Stimulated activated effector memory CD8-positive, alpha-beta T cell treated with anti-CD3 and anti-CD28 coated beads, Interleukin-12 subunit alpha, Interleukin-12 subunit beta, amount 100 ng/mL, for 72 hours (primary cell): ENCODE measurements around the gene TBC1D4.

ENCODE experiments used
- ATAC-seq: fragments of 150-1000 bp; cut with Tn5 transposase; 2 replicates; pipeline ENCODE4 v1.10.0; 2021
- DNase-seq, 2 donors: peaks; one replicate each; pipeline ENCODE4 v3.0.0; 2021 to 2022; ENCODE audit warnings: low spot score in 2 of 2
- H3K27ac Mint-ChIP-seq: one replicate; pipeline ENCODE4 v1.8.0; 2022; ENCODE audit warnings: mild to moderate bottlenecking, mixed read lengths
- H3K36me3 Mint-ChIP-seq: one replicate; pipeline ENCODE4 v1.8.0; 2022; ENCODE audit warnings: mild to moderate bottlenecking, mixed read lengths
- H3K4me1 Mint-ChIP-seq: one replicate; pipeline ENCODE4 v1.8.0; 2022; ENCODE audit warnings: mixed read lengths
- H3K4me3 Mint-ChIP-seq: one replicate; pipeline ENCODE4 v1.8.0; 2022; ENCODE audit warnings: mild to moderate bottlenecking, mixed read lengths
- H3K9me3 Mint-ChIP-seq: one replicate; pipeline ENCODE4 v1.8.0; 2022; ENCODE audit warnings: mixed read lengths

Gene TBC1D4, protein sequence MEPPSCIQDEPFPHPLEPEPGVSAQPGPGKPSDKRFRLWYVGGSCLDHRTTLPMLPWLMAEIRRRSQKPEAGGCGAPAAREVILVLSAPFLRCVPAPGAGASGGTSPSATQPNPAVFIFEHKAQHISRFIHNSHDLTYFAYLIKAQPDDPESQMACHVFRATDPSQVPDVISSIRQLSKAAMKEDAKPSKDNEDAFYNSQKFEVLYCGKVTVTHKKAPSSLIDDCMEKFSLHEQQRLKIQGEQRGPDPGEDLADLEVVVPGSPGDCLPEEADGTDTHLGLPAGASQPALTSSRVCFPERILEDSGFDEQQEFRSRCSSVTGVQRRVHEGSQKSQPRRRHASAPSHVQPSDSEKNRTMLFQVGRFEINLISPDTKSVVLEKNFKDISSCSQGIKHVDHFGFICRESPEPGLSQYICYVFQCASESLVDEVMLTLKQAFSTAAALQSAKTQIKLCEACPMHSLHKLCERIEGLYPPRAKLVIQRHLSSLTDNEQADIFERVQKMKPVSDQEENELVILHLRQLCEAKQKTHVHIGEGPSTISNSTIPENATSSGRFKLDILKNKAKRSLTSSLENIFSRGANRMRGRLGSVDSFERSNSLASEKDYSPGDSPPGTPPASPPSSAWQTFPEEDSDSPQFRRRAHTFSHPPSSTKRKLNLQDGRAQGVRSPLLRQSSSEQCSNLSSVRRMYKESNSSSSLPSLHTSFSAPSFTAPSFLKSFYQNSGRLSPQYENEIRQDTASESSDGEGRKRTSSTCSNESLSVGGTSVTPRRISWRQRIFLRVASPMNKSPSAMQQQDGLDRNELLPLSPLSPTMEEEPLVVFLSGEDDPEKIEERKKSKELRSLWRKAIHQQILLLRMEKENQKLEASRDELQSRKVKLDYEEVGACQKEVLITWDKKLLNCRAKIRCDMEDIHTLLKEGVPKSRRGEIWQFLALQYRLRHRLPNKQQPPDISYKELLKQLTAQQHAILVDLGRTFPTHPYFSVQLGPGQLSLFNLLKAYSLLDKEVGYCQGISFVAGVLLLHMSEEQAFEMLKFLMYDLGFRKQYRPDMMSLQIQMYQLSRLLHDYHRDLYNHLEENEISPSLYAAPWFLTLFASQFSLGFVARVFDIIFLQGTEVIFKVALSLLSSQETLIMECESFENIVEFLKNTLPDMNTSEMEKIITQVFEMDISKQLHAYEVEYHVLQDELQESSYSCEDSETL (N-terminal part only)

DNA sequence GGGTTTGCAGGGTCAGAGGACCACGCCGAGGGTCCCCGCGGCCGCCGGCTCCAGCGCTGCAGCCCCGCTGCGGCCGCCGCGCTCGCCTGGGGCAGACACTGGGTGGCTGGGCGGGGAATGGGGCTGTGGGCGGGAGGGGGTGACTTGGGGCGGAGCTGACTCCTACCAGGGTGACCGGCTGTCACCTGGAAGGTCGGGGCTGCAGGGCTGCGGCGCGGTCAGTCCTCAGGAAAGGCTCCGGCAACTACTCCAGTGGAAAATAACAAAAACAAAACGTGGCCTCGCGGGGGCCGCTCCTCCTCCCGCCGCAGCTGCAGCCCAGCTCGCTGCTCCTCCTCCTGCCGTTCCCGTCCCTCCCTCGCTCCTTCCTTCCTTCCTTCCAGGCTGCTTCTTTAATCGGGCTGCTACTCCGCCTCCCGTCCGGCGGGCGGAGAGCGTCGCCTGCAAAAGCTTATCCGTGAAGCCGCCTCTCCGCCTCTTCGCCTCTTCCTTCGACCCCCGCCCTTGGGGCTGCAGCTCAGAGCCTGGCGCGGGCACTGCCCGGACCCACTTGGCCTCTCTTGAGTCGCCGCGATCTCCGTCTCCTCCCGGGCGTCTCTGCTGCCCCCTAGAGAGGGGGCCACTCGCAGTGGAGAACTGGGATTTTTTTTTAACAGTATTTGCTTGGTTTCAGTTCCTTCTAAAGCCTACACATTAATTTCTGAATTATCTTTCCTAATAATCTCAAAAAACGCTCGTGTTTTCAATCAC lies at the start of gene TBC1D4:
TSS of gene TBC1D4 (minus strand) at position 100 of the 750 bp plus-strand sequence. CDS start 402 bp downstream, outside the sequence.
- peak; percentile 84 for ATAC-seq
- DNase-seq, result peak; percentile 49 to 77
- Mint-ChIP-seq H3K4me3 (peak within 1 kb of the TSS; percentile 94), H3K9me3 (no peaks in the 10 kb centered on the region), H3K4me1 (peaks cover 22% of the 10 kb centered on the region), H3K36me3 (no peaks in the 10 kb centered on the region), H3K27ac (no peak within 1 kb of the TSS)

DNA sequence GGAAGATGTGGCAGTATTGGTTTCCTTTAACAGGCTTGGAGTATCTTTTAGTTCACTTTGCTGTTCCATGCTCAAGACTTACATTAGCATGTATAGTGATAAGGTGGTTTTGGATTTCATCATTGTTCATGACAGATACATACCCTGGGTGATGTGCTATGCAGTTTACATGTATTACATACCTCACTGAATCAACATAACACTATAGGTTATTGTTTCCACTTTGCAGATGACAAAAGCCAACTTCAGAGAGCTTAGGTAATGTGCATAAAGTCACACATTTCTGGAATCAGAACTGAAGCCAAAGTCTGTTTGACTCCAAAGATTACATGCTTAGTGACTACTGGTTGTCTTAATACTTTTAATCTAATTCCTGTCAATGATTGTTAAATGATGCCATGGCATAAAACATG lies 48.6 kb upstream of the TBC1D4 start:
- Mint-ChIP-seq H3K4me1 (peaks cover 38% of the 10 kb centered on the region), H3K27ac (no peak overlapping the region), H3K9me3 (no peaks in the 10 kb centered on the region), H3K36me3 (peaks cover 79% of the 10 kb centered on the region), H3K4me3 (no peak overlapping the region)
- DNase-seq (no peak), ATAC-seq (peak; percentile 84)

DNA sequence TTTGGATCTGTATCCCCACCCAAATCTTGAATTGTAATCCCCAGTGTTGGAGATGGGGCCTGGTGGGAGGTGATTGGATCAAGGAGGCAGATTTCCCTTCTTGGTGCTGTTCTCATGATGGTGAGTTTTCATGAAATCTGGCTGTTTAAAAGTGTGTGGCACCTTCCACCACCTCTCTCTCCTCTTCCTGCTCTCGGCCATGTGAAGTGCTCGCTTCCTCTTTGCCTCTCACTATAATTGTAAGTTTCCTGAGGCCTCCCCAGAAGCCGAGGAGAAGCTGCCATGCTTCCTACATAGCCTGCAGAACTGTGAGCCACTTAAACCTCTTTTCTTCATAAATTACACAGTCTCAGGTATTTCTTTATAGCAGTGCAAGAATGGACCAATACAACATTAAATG lies 40.0 kb upstream of the TBC1D4 start:
- Mint-ChIP-seq H3K9me3 (no peaks in the 10 kb centered on the region), H3K4me1 (no peaks in the 10 kb centered on the region), H3K36me3 (peaks cover 20% of the 10 kb centered on the region), H3K4me3 (no peak overlapping the region), H3K27ac (no peak overlapping the region)
- ATAC-seq (no peak), DNase-seq (no peak)

DNA sequence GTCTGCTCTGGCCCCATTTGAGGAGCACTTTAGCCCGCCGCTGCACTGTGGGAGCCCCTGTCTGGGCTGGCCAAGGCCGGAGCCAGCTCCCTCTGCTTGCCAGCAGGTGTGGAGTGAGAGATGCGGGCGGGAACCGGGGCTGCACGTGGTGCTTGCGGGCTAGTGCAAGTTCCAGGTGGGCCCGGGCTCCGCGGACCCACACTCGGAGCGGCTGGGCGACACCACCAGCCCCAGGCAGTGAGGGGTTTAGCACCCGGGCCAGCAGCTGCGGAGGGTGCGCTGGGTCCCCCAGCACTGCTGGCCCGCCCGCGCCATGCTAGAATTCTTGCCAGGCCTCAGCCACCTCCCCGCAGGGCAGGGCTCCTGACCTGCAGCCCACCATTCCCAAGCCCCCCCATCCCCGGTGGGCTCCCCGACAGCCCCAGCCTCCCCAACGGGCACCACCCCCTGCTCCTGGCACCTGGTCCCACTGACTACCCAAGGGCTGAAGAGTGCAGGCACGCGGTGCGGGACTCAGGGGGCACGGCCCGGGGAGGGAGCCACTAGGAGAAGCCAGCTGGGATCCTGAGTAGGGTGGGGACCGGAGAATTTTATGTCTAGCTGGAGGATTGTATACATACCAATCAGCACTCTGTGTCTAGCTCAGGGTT lies 36.6 kb upstream of the TBC1D4 start:
- no peak for DNase-seq
- no peaks in the 10 kb centered on the region for H3K9me3 Mint-ChIP-seq
- no peak for ATAC-seq
- H3K4me3 Mint-ChIP-seq, result no peak overlapping the region
- no peak overlapping the region for H3K27ac Mint-ChIP-seq
- no peaks in the 10 kb centered on the region for H3K36me3 Mint-ChIP-seq
- H3K4me1 Mint-ChIP-seq, result no peaks in the 10 kb centered on the region

DNA sequence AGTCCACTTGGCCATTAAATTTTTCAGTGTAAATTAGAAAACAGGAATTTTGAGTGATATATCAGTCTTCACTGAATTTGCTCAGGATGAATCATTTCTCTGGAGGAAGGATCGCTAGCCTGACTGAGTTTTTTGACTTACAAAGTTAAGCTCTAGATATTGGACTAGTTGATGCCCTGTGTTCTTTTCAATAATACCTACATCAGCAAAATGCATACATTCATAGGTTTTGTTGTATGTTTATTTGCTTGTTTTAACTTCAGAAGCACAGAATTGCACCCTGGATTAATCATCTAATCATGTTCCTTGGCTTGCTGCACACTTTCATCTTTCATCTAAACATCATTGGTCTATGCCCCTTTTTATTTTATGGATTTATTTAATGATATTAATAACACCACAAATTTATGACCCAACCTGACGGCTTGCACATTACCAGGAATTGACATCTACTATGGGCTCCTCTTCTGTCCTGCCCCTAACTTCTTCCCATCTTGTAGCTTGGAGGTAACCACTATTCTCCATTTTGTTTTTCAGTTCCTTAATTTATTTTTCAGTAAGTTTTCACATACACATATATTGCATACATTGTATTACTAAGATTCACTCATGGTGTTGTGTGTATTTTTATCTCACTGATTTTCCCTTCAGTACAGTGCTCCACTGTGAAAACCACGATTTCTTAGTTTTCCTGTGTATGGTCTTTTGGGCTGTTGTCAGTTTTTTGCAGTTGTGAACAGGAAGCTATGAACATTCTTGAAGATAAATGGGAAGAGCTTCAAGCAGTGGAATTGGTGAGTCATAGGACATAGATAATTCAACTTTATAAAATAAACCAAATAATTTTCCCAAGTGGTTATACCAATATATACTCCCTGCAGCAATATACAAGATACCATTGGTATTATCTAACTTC lies 32.4 kb upstream of the TBC1D4 start:
- Mint-ChIP-seq H3K27ac (no peak overlapping the region), H3K9me3 (no peaks in the 10 kb centered on the region), H3K4me3 (no peak overlapping the region), H3K4me1 (no peaks in the 10 kb centered on the region), H3K36me3 (no peaks in the 10 kb centered on the region)
- no peak for DNase-seq
- no peak for ATAC-seq

DNA sequence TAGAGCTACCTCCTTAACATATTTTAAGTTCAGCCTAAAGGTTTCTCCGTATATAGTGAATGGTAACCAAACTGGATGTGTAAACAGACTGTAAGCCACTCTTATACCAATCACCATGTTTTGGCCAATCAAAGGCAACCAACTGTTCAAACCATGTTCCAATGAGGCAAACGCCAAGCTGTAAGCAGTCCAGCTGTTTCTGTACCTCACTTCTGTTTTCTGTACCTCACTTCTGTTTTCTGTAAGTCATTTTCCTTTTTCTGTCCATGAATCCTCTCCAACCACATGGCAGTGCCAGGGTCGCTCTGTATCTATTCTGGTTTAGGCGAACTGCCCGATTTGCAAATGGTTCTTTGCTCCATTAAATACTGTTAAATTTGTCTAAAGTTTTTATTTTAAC lies 31.3 kb upstream of the TBC1D4 start:
- Mint-ChIP-seq H3K27ac (no peak overlapping the region), H3K4me1 (no peaks in the 10 kb centered on the region)

DNA sequence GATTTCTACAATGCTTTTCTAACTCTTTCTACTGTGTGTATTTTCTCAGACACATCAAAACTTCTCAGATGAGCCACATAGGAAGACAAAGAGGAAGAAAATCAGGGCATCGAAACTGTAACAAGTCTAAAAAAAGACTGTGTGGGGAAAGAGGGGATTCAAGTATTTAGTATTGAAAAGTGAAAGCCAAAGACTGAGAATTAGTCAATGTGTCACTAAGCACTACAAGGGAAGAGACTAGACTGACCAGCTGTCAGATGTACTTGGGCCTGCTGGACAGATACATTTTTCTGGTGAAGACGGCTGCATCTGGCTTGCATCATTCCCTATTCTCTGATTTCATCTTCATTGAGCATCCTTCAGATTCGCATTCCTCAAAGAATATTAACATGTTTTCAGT lies 30.3 kb upstream of the TBC1D4 start:
- Mint-ChIP-seq H3K4me1 (no peaks in the 10 kb centered on the region), H3K4me3 (no peak overlapping the region), H3K36me3 (no peaks in the 10 kb centered on the region), H3K27ac (no peak overlapping the region), H3K9me3 (no peaks in the 10 kb centered on the region)
- ATAC-seq (no peak), DNase-seq (no peak)

More for the DNA sequence above, 31.3 kb upstream of the TBC1D4 start:
- Mint-ChIP-seq H3K4me3 (no peak overlapping the region), H3K9me3 (no peaks in the 10 kb centered on the region), H3K36me3 (no peaks in the 10 kb centered on the region)
- ATAC-seq, result no peak
- no peak for DNase-seq

DNA sequence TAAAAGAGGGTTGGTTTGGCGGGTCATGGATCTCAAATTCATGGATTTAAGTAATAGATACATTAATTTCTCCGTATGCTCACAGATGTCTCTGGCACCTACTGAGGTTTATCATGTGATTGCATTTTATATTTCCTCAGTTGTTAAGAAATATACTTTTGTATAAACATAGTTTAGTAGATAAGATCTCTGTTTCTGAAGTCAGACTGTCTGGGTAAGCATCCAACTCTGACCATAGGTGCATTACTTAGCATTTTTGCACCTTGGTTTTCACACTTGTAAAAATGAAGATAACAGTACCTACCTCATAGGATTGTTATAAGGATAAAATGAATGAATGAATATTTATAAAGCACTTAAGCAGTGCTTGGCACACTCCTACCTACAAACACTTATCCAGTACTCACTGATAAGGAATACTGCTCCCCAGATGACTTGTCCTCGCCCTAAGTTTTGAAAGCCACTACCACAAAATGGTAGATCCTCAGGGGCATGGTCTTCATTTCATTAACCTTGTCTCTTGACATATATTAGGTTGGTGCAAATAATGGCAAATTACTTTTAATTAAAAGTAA lies 29.2 kb upstream of the TBC1D4 start:
- H3K36me3 Mint-ChIP-seq, result no peaks in the 10 kb centered on the region
- H3K4me1 Mint-ChIP-seq, result no peaks in the 10 kb centered on the region
- H3K9me3 Mint-ChIP-seq, result no peaks in the 10 kb centered on the region
- DNase-seq, result no peak
- ATAC-seq, result no peak
- no peak overlapping the region for H3K27ac Mint-ChIP-seq
- H3K4me3 Mint-ChIP-seq, result no peak overlapping the region

DNA sequence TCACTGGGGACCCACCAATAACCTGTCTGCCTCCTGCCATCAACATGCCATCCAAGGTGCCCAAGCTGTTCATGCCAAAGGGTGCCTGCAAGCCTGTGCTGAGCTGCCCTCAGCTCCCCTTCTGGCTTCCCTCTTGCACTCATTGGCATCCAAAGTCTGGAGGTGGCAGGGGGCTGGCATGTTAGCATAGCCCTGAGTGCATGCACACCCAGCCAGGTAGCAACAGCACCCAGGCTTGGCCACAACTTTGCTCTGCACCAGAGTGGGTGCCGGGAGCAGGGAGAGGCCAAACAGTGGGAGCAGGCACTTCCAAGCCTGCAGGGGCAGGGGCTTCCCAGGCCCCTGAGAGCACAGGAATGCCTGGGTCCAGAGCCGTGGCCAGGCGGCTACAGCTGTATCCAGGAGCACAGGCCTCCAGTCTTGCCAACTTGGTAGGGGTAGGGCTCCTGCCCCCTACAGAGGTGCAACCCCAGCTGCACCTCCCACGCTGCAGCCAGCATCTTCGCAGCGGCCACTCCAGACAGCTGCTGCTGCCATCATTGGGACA lies 26.1 kb upstream of the TBC1D4 start:
- ATAC-seq (peak; percentile 34), DNase-seq (no peak)
- Mint-ChIP-seq H3K4me1 (no peaks in the 10 kb centered on the region), H3K36me3 (no peaks in the 10 kb centered on the region), H3K27ac (no peak overlapping the region), H3K4me3 (no peak overlapping the region), H3K9me3 (no peaks in the 10 kb centered on the region)

DNA sequence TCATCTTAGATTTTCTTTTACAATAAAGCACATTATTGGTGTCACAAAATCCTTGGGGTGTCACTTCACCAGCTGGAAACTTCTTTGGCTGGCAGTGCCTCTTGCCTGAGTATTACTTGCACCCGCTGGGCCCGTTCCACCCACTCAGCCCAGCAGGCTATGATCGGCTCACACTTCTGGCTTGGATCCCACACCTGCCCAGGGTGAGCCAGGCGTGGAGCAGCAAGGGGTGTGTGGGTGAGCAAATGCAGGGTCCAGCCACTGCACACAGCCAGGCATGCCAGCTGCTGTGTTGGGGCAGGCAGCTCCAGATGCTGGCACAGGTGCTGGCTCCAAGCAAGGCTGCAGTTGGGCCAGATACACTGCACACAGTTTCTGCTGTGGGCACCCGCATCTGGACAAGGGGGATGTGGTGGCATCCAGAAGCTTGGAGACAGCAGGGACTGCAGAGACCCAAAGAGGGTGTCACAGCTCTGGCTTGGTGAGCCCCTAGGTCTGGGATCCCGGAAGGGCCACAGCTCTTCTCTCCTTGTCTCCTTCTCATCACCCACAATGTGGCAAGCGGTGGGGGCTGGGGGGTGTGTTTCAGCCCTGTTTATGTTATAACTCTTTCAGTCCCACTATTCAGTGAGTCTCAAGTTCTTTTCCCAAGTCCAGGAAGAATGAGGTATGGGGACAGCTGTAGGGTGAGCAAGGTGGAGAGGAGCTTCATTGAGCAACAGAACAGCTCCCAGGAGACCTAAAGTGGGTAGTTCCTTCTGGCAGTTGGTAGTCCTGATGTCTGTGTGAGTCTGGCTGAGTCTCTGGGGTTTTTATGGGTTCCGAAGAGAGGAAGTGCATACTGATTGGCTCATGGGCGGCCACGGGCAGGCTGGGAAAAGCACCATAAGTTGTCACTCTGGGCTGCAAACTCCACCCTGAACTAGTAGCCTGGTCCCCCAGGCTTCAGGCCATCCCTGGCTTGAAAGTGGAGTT lies 25.3 kb upstream of the TBC1D4 start:
- no peaks in the 10 kb centered on the region for H3K36me3 Mint-ChIP-seq
- no peak overlapping the region for H3K27ac Mint-ChIP-seq
- DNase-seq (no peak), ATAC-seq (peak; percentile 40)
- no peaks in the 10 kb centered on the region for H3K4me1 Mint-ChIP-seq
- no peaks in the 10 kb centered on the region for H3K9me3 Mint-ChIP-seq
- H3K4me3 Mint-ChIP-seq, result no peak overlapping the region

DNA sequence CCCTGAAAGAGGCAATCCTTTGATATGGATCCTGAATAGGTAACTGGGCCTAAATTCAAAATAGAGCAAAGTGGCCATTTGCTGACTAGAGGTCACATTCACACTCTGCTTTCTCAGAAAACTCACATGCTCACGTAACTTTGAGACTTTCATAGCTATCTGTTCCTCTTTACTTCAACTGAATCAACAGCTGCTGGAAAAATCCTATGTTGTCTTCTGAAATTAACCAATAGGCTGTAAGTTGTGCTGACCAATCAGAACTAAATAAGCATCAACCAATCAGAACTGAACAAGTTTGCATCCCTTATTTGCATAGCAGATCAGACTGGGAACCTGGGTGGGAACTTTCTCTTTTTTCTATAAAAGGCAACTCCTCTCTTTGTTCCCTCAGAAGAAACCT lies 24.0 kb upstream of the TBC1D4 start:
- no peaks in the 10 kb centered on the region for H3K9me3 Mint-ChIP-seq
- H3K27ac Mint-ChIP-seq, result no peak overlapping the region
- H3K36me3 Mint-ChIP-seq, result no peaks in the 10 kb centered on the region
- no peak for ATAC-seq
- no peak for DNase-seq
- no peaks in the 10 kb centered on the region for H3K4me1 Mint-ChIP-seq
- H3K4me3 Mint-ChIP-seq, result no peak overlapping the region

DNA sequence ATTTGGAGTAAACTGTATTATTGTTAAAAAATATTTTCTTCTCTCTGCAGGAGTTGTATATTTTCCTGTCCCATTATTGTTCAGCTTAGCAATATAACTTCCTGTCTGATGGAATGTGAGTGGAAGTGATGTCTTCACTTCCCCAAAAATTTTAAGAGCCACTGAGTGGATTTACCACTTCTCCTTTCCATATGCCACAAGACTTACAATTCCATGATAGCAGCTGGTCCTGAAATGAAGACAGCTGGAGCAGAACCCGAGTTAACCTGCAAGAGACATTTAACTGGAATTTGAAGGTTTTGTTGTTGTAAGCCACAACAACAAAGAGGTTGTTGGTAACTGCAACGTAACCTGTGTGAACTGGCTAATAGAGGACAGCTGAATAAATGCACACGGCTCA lies 23.4 kb upstream of the TBC1D4 start:
- DNase-seq, result no peak
- no peak for ATAC-seq
- no peaks in the 10 kb centered on the region for H3K36me3 Mint-ChIP-seq
- H3K9me3 Mint-ChIP-seq, result no peaks in the 10 kb centered on the region
- no peak overlapping the region for H3K27ac Mint-ChIP-seq
- H3K4me1 Mint-ChIP-seq, result no peaks in the 10 kb centered on the region
- H3K4me3 Mint-ChIP-seq, result no peak overlapping the region
